Ishikawa (cell line): ENCODE results near the gene LDLRAP1.

Experiments
- CEBPB ChIP-seq: IDR thresholded peaks from 2 replicates; pipeline ENCODE4 v1.6.1; 2012
- CREB1 ChIP-seq: IDR thresholded peaks from 2 replicates; pipeline ENCODE4 v1.6.1; 2012; ENCODE audit warnings: low read depth
- EGR1 ChIP-seq: IDR thresholded peaks from 2 replicates; pipeline ENCODE4 v1.6.1; 2012
- EP300 ChIP-seq: IDR thresholded peaks from 2 replicates; pipeline ENCODE4 v1.6.1; 2012; ENCODE audit warnings: borderline replicate concordance
- MAX ChIP-seq: IDR thresholded peaks from 2 replicates; pipeline ENCODE4 v1.6.1; 2012
- RAD21 ChIP-seq: IDR thresholded peaks from 2 replicates; pipeline ENCODE4 v1.6.1; 2012; ENCODE audit warnings: low read depth
- TAF1 ChIP-seq: IDR thresholded peaks from 2 replicates; pipeline ENCODE4 v1.6.1; 2012; ENCODE audit warnings: low read depth, mild to moderate bottlenecking
- TCF12 ChIP-seq: IDR thresholded peaks from 2 replicates; pipeline ENCODE4 v1.6.1; 2012; ENCODE audit warnings: low read depth
- TEAD4 ChIP-seq: IDR thresholded peaks from 2 replicates; pipeline ENCODE4 v1.6.1; 2012

- no peak for TF ChIP-seq TAF1
- TF ChIP-seq EP300, result no peak
- TF ChIP-seq TEAD4, result no peak
- TF ChIP-seq CREB1, result no peak
- no peak for TF ChIP-seq CEBPB
- TF ChIP-seq TCF12, result no peak
- no peak for TF ChIP-seq RAD21
- no peak for TF ChIP-seq EGR1
- no peak for TF ChIP-seq MAX
Observed at GRCh38 chr1:25516686-25517085, 26.7 kb upstream of the LDLRAP1 start.
